ENCODE results near the gene FADS1.
A peak's percentile ranks its signal among the peaks of the same experiment; 100 is the strongest.

Gene FADS1

DNA sequence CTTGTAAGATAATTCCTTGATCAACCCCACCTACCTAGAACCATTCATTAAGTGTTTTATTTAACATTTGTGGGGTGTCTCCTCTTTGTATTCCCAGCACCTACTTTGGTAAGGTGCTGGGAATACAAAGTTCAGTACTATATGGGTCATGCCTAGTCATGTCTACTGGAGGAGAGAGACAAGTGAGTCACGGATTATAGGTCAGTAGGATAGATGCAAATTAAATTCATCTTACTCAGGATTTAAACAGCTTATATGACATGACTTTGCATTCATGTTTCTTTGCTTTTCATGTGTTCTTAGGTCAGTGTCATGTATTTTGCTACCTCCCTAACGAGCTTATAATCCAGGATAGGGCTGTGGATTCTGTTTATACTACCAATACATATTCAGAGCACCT, 3.4 kb upstream of the FADS1 start:
- DNase-seq: peak; percentile 32

DNA sequence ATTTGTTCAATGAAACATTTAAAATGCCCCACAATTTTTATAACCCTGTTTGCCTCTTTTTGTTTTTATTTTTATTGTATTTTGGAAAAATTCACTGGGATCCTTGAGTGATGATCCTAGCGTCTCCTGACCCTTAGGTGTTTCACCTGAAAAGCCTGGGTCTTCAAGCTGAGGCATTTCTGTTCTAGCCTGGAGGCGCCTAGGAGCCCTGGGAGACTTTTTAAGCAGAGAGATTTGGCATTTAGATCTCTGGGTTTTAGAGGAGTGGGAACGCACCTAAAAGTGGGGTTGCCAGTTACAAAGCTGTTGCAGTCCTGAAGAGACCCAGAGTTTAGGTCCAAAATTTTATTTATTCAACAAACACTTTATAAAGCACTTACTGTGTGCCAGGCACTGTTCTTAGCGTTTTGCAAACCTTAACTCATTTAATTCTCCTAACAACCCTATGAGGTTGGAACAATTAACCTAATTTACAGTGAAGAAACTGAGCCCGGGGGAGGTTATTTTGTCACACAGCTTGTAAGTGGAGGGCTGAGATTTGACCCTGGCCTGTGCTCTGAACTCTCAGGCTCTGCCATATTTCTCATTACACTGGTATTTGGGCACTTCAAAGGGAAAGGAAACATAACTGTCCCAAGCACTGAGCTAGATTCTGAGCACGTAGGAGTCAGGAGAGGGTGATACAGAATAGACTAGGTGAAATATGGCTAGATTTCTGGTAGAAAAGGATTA, 834 bp upstream of the FADS1 start:
- no peak for DNase-seq

DNA sequence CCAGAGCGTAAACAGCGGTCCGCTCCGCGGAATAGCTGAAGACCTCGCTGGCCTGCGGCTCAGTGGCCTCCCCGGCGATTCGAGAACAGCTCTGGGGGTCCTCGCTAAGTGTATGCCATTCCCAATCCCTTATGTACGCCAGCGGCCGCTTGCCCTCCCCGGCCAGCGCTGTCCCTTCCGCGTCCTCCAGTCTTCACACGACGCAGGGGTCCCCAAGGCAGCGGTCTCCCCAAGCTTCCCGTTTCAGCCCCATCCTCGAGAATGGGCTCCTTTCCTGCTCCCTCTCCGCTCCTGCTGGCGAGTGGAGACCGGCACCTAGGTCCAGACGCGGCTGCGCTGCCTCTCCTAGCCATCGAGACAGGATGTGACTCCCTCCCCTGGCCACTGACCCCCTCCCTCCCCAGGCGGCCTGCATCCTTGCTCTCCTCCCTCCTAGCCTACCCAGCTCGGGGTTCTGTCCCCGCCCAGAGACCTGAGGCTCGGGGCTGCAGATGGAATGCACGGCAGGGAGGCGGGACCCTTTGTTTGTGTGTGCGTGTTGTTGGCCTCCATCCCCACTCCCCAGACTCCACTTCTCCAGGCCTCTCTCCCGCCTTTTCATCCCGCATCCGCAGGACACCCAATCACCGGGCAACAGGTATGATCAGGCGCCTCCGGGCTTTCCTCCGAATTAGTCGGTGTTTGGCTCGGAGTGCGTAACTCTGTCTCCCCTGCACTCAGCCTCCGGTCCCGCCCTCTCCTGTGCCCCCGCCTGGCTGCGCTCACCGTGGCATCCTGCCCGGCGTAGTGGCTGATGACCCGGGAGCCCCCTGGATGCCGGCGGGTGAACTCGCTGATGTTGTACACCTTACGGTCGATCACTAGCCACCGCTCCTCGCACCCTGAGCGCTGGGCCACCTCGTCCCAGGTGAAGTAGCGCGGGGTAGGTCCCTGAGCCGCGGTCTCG, 740 bp downstream of the FADS1 start:
- DNase-seq: peak; percentile 85

DNA sequence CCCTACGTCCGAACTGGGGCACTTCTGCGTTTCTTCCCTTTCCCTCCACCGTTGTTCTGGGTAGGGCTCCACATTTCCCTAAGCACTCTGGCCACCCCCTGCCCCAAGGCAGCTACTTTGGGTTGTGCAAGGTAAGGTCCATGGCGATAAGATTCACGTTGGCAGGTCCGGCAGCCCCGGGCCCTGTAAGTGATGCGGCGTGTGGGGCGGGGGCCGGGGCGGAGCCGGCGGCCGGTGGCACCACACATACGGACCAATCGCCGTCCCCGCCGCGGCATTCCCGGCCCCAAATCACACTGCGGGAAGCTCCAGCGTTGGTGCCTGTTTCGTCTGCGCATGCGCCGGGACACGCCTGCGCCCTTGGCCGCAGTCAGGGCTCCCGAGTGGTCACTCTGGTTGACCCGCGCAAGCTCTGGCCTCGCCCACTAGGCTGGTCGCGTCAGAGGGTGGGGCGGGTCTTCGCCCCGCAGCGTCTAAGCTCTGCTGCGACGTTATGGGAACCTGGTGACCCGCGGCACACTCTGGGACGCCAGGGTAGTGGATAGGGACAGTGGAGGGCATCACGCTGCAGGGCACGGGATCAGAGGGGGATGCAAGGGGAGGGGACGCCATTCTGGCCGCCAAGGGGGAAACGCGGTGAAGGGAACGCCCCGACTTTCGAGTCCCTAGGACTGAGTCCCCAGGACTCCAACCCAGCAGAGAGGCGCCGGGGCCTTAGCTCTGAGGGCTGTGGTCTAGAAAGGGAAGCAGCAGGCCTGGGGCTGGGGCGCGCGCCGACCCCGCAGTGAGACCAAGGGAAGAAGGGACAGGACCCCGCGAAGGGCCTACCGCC, 1.6 kb downstream of the FADS1 start:
- peak; percentile 83 for DNase-seq

DNA sequence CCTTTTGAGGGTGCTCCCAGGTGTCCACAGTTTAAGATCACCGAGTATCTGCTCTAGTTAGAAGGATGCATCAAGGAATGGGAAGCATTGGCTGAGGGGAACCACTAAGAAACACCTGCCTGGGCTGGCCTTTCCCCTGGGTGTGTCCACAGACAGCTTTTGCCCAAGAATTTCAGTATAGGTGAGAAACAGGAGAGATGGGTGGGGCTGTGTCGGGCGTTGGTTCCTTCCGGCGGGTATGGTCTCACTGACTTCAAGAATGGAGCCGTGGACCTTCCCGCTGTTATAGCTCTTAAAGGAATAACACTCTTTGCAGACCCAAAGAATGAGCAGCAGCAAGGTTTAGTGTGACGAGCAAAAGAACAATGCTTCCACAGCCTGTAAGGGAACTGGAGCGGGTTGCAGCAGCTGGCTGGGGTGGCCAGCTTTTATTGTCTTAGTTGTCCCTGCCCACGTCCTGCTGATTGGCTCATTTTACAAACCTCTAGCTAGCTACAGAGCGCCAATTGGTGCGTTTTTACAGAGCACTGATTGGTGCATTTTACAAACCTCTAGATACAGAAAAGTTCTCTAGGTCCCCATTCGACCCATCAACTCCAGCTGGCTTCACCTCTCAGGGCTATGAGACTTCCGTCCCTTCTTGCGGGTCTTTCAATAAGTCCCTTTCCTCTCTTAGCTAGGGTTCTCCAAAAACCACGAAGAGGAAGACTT, 2.4 kb downstream of the FADS1 start:
- DNase-seq: no peak

DNA sequence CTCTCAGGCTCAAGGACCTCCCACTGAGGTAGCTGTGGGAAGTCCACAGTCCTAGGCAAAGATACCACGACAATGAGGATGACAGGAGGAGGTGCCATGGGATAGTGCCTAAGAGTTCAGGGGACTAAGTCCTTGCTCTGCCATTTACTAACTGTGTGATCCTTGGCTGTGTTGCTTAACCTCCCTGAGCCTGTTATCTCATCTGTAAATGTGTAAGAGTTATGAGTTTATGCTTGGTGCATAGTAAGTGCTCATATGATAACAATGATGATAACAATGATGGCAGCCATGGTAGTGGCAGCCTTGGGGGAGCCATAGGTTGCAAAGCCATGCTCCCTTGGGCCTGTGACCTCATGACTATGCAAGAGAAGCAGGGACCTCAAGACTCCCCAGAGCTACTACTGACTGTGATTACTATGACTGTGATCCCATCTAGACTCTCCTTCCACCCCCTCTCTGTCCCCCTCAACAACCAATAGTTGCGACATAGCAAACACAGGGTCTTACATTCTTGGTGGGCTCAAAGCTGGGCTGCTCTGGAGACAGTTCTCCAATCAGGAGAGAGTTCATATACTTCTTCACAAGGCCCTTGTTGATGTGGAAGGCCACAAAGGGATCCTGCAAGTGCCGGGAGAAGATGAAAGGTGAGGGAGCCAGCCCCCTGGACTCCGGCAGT, 3.9 kb downstream of the FADS1 start:
- DNase-seq: no peak

DNA sequence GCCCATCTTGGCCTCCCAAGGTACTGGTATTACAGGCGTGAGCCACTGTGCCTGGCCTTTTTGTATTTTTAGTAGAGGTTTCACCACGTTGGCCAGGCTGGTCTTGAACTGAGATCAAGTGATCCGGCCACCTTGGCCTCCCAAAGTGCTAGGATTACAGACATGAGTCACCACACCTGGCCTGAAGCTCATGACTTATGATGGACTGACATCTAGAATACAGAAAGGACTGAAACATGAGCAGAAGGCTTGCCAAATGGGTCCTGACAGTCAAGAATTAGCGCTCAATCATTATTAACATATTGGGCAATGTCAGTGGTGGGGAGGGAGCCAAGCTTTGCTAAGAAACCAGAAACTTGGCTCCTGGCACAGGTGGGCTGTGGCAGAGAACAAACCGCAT, 5.0 kb downstream of the FADS1 start:
- no peak for DNase-seq

DNA sequence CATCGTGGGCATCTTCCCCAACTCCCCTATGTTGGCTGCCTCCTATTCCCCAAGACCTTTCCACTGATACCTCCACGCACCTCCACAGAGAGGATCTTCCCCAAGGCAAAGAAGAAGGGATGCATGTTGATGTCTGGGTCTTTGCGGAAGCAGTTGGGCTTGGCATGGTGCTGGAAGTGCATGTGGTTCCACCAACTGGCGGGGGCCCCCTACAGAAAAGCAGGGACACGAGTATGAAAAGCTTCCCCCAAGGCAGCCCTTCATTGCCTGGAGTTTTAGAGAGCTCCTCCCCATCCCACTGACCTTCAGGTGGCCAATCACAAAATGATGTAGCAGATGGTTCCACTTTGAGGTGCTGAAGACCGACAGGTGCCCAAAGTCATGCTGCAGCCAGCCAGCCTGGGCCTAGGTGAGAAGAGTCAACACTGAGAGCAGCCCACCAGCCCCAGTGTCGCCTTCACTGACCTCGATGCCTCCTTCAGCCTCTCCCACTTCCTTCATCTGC, 6.1 kb downstream of the FADS1 start:
- no peak for DNase-seq

DNA sequence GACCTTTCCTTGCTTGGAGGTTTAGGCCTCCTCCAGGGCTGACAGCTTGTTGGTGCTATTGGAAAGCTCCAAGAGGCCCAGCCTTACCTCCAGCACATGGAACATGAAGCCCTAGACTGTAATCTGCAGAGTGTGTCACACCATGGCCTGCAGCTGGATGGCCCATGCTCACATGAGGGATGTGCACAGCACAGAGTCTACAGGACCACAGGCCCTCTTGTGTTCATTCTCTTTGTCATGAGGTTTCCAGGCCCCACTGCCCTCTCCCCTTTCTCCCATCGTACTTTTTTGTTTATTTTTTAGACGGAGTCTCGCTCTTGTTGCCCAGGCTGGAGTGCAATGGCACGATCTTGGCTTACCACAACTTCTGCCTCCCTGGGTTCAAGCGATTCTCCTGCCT, 10.0 kb downstream of the FADS1 start:
- DNase-seq: no peak

DNA sequence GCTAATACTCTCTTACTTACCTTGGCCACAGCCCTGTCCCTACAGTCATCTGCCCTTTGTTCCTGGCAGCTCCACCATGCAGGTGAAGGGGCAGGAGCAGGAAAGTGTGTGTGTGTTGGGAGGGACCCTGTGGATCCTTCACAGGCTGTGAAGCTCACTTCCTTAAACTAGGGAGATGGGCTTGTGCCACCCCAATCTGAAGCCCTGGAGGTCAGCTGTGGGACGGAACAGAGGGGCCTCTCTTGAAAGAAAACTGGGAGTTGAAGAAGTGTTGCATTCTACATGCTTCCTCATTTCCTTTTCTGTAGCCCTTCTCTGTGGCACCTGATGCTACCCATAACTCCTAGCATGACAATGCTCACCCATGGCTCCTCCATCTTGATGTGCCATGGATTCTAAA, 11.7 kb downstream of the FADS1 start:
- DNase-seq: no peak

DNA sequence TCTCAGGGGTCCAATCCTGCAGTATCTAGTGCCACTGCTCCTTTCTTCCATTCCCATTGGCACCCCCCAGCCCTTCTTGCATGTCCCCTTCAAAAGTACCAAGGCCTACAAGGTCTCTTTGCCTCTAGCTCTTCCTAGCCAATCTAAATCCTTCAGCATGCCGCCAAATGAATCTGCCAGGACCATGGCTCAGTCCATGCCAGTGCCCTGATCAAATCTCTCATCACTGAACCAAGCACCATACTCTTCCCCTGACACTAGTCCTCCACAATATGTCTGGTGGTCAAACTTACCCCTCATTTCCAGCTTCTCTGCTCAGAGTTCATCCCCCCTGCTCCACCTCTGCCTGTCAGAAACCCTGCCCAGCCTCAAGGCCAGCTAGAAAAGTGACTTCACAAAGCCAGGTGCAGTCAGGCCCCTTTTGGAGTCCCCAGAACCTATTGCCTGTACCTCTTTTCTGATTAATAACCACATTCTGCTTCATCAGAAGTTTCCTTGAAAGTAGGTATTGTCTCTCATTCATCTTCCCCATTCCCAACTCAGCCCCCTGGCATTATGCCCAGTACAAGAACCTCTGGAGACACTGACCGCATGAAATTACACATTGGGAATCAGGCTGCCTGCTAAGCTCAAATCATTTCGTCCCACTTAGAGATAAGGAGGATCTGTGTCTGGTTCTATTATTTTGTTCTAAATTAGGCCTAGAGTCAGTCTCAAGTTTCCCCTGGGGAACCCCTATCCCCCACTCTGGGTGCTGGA, 12.7 kb downstream of the FADS1 start:
- DNase-seq: no peak

DNA sequence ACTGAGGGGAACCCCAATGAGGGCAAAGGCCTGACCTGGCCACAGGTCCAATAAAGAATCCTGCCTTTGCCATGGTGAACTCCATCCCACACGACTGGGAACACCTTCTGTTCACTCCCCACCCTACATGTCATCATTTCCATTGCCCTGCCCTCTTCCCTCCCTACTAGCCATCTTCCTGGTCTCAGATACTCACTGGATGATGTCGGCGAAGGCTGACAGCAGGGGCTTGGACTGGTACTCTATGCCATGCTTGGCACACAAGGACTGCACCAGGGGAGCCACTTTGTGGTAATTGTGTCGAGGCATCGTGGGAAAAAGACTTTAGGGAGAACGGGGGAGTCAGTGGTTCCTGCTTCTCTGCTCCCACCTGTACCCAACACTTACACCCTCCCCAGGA, 14.2 kb downstream of the FADS1 start:
- DNase-seq: no peak

DNA sequence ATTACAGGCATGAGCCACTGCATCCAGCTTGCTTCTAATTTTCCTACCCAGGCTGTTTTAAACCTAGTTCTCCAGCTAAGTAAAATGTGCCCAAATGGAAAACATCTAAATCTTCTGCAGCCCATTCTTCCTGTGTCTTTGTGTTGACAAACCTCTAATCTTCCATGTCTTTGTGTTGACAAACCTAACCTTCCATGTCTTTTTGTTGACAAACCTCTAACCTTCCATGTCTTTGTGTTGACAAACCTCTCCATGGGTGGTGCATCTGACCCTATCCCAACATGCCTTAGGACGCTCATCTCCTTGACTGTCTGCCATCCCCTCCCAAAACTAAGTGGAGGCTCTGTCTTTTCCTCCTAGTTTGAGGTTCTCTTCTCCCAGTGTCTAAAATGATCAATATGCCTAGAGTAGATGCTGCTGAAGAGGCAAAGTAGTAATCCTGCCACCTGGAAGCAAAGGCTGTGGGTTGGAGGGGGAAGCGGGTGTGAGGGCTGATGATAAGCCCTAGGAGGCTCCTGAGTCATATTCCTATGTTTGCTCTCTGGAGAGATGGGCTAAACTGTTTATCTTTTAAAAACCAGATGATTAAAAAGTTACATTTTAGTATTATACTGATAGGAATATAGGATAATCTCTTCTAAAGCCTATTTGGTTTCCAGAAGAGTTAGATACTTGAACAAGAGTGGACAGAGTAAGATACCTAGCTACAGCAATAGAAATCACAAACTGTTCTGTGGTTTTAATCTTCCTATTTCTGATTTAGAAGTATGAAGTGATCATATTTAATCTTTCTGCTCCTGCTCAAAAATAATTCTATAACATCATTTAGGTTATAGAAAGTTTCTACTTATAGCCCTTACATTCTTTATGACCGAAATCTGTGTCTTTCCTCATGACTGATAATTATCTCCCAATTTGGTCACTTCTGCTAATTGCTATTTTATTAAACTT, 16.2 kb downstream of the FADS1 start:
- DNase-seq: no peak

DNA sequence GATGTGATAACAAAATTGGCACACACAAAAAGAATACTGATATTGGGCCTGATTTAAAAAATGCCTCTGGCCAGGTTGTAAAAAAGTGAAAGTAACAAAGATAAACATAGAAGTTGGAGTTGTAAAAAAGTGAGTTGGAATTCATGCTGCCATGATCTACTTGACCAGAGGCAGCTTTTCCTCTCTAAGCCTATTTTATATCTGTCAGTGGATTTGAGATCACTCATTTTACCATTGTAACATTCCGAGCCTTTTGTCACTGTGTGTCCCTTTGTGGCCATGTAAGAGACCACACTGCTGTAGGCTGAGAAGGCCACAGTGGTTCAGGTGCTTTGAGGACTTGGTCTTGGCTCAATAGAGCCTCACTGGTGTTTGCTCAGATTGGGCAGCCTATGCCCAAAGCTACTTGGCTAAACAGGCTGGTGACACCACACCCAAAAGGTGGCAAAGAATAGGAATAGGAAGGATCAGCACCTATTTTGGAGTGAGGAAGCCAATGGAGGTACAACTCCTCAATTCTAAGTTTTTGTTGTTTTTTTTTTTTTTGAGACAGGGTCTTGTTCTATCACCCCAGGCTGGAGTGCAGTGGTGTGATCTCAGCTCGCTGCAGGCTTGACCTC, 17.0 kb downstream of the FADS1 start:
- no peak for DNase-seq

DNA sequence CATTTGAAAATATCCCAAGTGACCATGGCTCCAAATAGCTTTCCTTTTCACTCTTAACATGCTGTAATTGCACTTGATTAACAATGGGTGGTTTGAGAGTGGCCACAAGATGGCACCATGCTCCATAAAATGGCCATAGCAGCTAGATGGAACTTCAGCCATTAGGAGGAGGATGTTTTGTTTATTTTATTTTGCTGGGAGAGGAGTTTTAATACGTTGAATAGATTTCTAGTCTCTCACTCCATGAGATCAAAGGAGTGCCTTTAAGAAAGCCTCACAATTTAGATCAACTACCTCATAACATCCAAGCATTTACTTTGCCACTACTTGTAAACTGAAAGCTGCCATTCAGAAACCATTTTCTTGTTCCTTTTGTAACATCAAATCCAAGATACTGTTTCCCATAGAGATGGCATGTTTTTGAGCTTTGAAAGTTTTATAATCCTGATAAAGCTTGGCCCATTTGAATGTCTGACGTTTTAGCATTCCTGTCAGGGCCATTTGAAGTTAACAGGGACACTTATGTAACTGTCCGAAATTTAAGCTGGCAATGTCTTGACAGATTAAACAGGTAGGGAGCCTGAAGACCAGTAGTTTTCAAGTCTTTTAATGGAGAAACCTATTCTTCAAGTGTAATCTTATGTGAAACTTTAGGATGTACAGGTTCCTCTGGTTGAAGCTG, 19.4 kb downstream of the FADS1 start:
- DNase-seq: peak; percentile 74

DNA sequence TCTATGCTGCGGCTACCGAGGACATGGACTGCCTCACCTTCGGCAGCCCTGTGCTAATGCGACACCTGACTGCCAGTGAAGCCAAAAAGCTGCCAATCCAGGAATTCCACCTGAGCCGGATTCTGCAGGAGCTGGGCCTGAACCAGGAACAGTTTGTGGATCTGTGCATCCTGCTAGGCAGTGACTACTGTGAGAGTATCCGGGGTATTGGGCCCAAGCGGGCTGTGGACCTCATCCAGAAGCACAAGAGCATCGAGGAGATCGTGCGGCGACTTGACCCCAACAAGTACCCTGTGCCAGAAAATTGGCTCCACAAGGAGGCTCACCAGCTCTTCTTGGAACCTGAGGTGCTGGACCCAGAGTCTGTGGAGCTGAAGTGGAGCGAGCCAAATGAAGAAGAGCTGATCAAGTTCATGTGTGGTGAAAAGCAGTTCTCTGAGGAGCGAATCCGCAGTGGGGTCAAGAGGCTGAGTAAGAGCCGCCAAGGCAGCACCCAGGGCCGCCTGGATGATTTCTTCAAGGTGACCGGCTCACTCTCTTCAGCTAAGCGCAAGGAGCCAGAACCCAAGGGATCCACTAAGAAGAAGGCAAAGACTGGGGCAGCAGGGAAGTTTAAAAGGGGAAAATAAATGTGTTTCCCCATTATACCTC, 20.8 kb downstream of the FADS1 start:
- no peak for DNase-seq

DNA sequence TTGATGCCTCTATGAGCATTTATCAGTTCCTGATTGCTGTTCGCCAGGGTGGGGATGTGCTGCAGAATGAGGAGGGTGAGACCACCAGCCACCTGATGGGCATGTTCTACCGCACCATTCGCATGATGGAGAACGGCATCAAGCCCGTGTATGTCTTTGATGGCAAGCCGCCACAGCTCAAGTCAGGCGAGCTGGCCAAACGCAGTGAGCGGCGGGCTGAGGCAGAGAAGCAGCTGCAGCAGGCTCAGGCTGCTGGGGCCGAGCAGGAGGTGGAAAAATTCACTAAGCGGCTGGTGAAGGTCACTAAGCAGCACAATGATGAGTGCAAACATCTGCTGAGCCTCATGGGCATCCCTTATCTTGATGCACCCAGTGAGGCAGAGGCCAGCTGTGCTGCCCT, 21.3 kb downstream of the FADS1 start:
- DNase-seq: no peak

DNA sequence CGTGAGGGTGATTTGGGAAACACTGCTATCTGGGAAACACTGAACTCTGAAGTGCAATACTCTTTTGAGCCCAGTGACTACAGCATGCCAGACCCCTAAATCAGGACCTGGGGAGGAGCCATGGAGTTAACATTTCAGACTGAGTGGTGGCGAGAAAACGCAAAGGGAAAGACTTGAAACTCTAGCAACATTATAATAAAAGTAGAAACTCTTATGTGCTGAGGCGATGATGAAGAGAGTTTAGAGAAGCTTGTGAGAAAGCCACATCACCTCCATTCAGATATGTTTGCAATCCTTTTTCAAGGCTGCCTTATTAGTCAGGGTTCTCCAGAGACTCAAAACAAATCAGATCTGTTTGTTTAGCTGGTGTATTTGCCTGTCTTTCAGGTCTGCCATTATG, 22.2 kb downstream of the FADS1 start:
- DNase-seq: no peak
